Vagina (tissue), 2 donors: ENCODE data around the gene KCNJ15. TPM values are rescaled to one million over a fixed set of nuclear protein-coding genes. Genes with fewer than 3 reads are reported as not detected.

ENCODE experiments used
- DNase-seq, 2 donors: peaks; one replicate each; pipeline ENCODE4 v3.0.0-alpha.2; 2017; ENCODE audit errors: extremely low spot score in 2 of 2
- H3K27ac ChIP-seq: fragments of 200-600 bp; sonication (generic); one replicate; pipeline ENCODE4 v1.5.1; 2019
- H3K27me3 ChIP-seq: fragments of 200-600 bp; sonication (generic); one replicate; pipeline ENCODE4 v1.5.1; 2019
- H3K36me3 ChIP-seq, 2 donors: fragments of 200-600 bp; sonication (generic); one replicate each; pipeline ENCODE4 v1.5.1; 2017 to 2019
- H3K4me1 ChIP-seq: fragments of 200-600 bp; sonication (generic); one replicate; pipeline ENCODE4 v1.5.1; 2019
- H3K4me3 ChIP-seq, 2 donors: fragments of 200-600 bp; sonication (generic); 1 replicate in 1 of 2; 2 replicates in 1 of 2; pipeline ENCODE4 v1.5.1; 2016 to 2019
- H3K9me3 ChIP-seq: fragments of 200-600 bp; sonication (generic); one replicate; pipeline ENCODE4 v1.5.1; 2019
- CTCF ChIP-seq, 3 experiments: fragments of 450-650 bp in 2 of 3; fragments of 200-600 bp in 1 of 3; sonication (generic) in 1 of 3; IDR thresholded peaks; one replicate each; pipeline ENCODE4 v1.5.1; 2017 to 2019; ENCODE audit warnings: antibody characterized with exemption in 3 of 3, mild to moderate bottlenecking in 2 of 3, moderate library complexity in 2 of 3
- POLR2A ChIP-seq, 2 donors: fragments of 450-650 bp; IDR thresholded peaks; one replicate each; pipeline ENCODE4 v1.6.1; 2017; ENCODE audit warnings: antibody characterized with exemption in 2 of 2, mild to moderate bottlenecking in 2 of 2, moderate library complexity in 2 of 2
- POLR2AphosphoS5 ChIP-seq, 2 donors: sonication (generic); formaldehyde crosslinking; IDR thresholded peaks; one replicate each; pipeline ENCODE4 v1.9.0; 2017; ENCODE audit warnings: antibody characterized with exemption in 2 of 2, mild to moderate bottlenecking in 2 of 2, low read depth in 1 of 2; ENCODE audit not compliant: insufficient read depth in 1 of 2
- intact Hi-C: fragments of 100-400 bp; cut with DNase I; formaldehyde crosslinking; loops from one replicate; pipeline ENCODE4 v1.15.1; 2023
- total RNA-seq: library from RNA; depleted of rRNA; stranded (reverse); fragments of >200 nt; gene quantifications from one replicate; pipeline ENCODE4 v1.2.3, GENCODE V29; 2016

Gene KCNJ15
- total RNA-seq, 1 donor from 2014 or later = 12.3 TPM

DNA sequence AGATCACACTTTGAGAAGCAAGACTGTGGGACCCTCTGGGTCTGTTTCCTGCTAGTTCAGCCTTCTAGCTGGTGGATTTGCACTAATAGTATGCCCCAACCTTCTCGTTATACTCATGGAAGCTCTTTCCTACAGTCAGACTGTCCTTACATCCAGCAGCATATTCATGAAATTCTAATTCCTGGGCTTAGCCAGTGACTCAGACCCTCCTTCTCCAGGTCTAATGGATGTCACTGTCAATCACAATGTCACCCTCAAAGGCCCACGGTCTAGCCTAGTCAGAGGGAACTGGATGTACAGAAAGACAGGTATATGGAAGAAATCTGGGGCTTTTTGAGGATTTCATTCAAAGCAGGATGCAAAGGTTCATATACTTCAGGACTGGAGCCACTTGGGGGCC lies 72.4 kb downstream of the KCNJ15 start:
- Histone ChIP-seq H3K4me3 (no peak overlapping the region), H3K27me3 (no peaks in the 10 kb centered on the region), H3K36me3 (no peaks in the 10 kb centered on the region), H3K9me3 (no peaks in the 10 kb centered on the region), H3K4me1 (peaks cover 4% of the 10 kb centered on the region), H3K27ac (no peak overlapping the region)
- intact Hi-C loops = no loop called here
- TF ChIP-seq POLR2AphosphoS5 (IDR thresholded peaks at IDR 0.05; ENCODE audit: insufficient read depth in 1 of 2, low read depth in 1 of 2) (no peak), POLR2A (IDR thresholded peaks at IDR 0.05) (no peak), CTCF (IDR thresholded peaks at IDR 0.05) (no peak)
- DNase-seq = no peak

GRCh38 chr21:38330666-38331065 lies 73.9 kb downstream of the KCNJ15 start:
- intact Hi-C loops = no loop called here

DNA sequence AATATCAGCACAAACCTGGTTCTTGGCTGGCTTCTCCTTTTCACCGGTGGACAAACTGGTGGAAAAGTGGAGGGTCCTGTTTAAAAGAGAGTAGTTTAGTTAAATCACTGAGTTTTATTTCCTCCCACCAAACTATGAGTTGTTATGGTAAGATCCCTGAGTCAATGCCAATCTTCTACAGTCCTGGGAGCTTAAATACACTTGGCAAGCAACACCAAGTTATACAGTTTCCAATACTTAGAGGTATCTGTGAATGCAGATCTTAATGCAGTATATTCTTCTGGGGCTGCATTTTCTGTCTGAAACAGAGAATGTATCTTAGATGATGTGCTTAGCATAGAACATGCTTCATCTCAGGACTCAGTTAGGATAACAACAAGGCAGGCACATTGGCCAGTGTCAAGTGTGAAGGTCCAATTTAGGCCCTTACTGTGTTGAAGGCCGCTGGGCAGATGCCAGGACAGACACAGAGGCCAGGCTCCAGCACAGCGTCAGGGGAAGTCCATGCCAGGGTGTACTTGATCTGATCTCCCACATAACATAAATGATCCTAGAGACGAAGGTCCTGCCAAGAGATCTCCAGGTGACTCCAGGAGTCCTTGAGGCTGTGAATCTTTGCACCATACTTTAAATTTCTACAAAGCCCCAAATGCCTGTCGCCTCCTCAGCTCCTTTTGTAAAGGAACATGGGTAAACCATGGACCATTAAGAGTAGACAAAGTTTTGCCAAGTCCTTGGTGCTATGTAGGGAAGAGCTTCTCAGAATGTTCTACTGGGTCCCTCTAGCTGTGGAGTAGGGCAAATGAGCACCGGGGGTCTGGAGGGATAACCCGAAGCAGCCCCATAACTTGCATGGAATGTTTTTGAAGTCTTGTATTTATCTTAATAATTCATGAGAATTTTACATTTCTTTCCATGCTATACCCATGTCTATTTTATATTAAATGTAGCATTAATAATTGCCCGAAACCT lies 76.8 kb downstream of the KCNJ15 start:
- Histone ChIP-seq H3K27me3 (no peaks in the 10 kb centered on the region), H3K9me3 (no peaks in the 10 kb centered on the region), H3K27ac (no peak overlapping the region), H3K4me1 (no peaks in the 10 kb centered on the region), H3K36me3 (no peaks in the 10 kb centered on the region), H3K4me3 (no peak overlapping the region)
- TF ChIP-seq POLR2AphosphoS5 (IDR thresholded peaks at IDR 0.05; ENCODE audit: insufficient read depth in 1 of 2, low read depth in 1 of 2) = no peak
- no peak for TF ChIP-seq POLR2A (IDR thresholded peaks at IDR 0.05)
- no peak for TF ChIP-seq CTCF (IDR thresholded peaks at IDR 0.05)
- DNase-seq = no peak
- intact Hi-C loops = no loop called here

More at GRCh38 chr21:38330666-38331065, 73.9 kb downstream of the KCNJ15 start:
- H3K4me3 ChIP-seq = no peak overlapping the region
- no peaks in the 10 kb centered on the region for H3K4me1 ChIP-seq
- H3K9me3 ChIP-seq = no peaks in the 10 kb centered on the region
- H3K27ac ChIP-seq = no peak overlapping the region
- no peaks in the 10 kb centered on the region for H3K36me3 ChIP-seq
- H3K27me3 ChIP-seq = no peaks in the 10 kb centered on the region
- DNase-seq = no peak
- TF ChIP-seq CTCF (IDR thresholded peaks at IDR 0.05) (no peak), POLR2AphosphoS5 (IDR thresholded peaks at IDR 0.05; ENCODE audit: insufficient read depth in 1 of 2, low read depth in 1 of 2) (no peak), POLR2A (IDR thresholded peaks at IDR 0.05) (no peak)

DNA sequence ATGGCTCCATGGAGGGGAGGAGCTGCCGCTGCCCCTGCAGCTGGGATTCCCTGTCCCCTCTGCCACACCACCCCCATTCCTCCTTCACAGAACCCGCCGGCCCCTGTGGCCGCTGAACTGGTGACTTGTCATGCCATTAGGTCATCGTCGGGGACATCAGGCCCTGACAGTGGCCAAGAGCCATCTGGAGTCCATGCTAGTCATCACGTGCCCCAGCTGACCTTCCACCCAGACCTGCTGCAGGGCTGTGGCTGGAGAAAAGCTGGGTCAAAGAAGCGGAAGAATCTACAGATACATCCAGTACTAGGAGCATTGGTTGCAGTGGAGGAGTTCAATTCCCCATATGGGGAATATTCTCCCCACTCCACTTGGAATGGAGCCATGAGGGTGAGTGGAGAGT lies 78.1 kb downstream of the KCNJ15 start:
- H3K36me3 ChIP-seq = no peaks in the 10 kb centered on the region
- no peak overlapping the region for H3K4me3 ChIP-seq
- no peak overlapping the region for H3K27ac ChIP-seq
- DNase-seq = no peak
- H3K9me3 ChIP-seq = no peaks in the 10 kb centered on the region
- H3K4me1 ChIP-seq = no peaks in the 10 kb centered on the region
- intact Hi-C loops = no loop called here
- no peaks in the 10 kb centered on the region for H3K27me3 ChIP-seq
- no peak for TF ChIP-seq POLR2AphosphoS5 (IDR thresholded peaks at IDR 0.05; ENCODE audit: insufficient read depth in 1 of 2, low read depth in 1 of 2)
- no peak for TF ChIP-seq CTCF (IDR thresholded peaks at IDR 0.05)
- TF ChIP-seq POLR2A (IDR thresholded peaks at IDR 0.05) = no peak

- Histone ChIP-seq H3K27ac (no peak overlapping the region), H3K9me3 (no peaks in the 10 kb centered on the region), H3K27me3 (no peaks in the 10 kb centered on the region), H3K36me3 (no peaks in the 10 kb centered on the region), H3K4me3 (no peak overlapping the region), H3K4me1 (no peaks in the 10 kb centered on the region)
- intact Hi-C loops = no loop called here
- no peak for TF ChIP-seq CTCF (IDR thresholded peaks at IDR 0.05)
- no peak for DNase-seq
Measured at GRCh38 chr21:38337793-38338192, 81.0 kb downstream of the KCNJ15 start.
